HEK293 (cell line): ENCODE measurements around the gene PRMT5.

Source experiments
- CTCF ChIA-PET: fragments of 350-600 bp; formaldehyde crosslinking; extraction: SDS; loops from one replicate; lab custom pipeline; 2021; ENCODE audit warnings: antibody characterized with exemption; lab: Yijun Ruan, JAX
- POLR2A ChIA-PET: fragments of 300-600 bp; formaldehyde crosslinking; extraction: SDS; loops from one replicate; lab custom pipeline; 2020; ENCODE audit warnings: antibody characterized with exemption, inconsistent platforms; lab: Yijun Ruan, JAX
- H3K27ac ChIP-seq: fragments of 200-500 bp; sonication (Bioruptor generic); 2 replicates; pipeline ENCODE4 v1.5.1; 2014; ENCODE audit warnings: low read depth, low read length, control low read depth, inconsistent platforms; ENCODE audit errors: extremely low read depth
- H3K36me3 ChIP-seq, 2 experiments: fragments of 200-500 bp in 1 of 2; sonication (Bioruptor generic) in 1 of 2; 1 replicate in 1 of 2; 2 replicates in 1 of 2; pipeline ENCODE4 v1.5.1; 2014 to 2017; ENCODE audit warnings: inconsistent platforms in 2 of 2, low read length in 2 of 2; ENCODE audit not compliant: control insufficient read depth in 2 of 2, insufficient read depth in 1 of 2
- H3K4me1 ChIP-seq: fragments of 200-500 bp; sonication (Bioruptor generic); 2 replicates; pipeline ENCODE4 v1.5.1; 2014; ENCODE audit warnings: mild to moderate bottlenecking, low read length, inconsistent platforms; ENCODE audit not compliant: control insufficient read depth, insufficient read depth
- H3K4me3 ChIP-seq: 2 replicates; pipeline ENCODE4 v1.5.1; 2011; ENCODE audit warnings: low read depth, mild to moderate bottlenecking, control low read depth, low read length, moderate library complexity
- H3K9me3 ChIP-seq: fragments of 200-500 bp; sonication (Bioruptor generic); 2 replicates; pipeline ENCODE4 v1.5.1; 2014; ENCODE audit warnings: low read depth, low read length, inconsistent platforms; ENCODE audit not compliant: control insufficient read depth, insufficient read depth
- GLIS2 ChIP-seq: fragments of 450-650 bp; formaldehyde crosslinking; IDR thresholded peaks from 2 replicates; pipeline ENCODE4 v1.5.1; 2016; ENCODE audit warnings: missing biosample characterization, missing genetic modification characterization
- HOXA7 ChIP-seq: sonication (generic); formaldehyde crosslinking; IDR thresholded peaks from 2 replicates; pipeline ENCODE4 v1.8.1; 2022; ENCODE audit warnings: missing genetic modification reagents, borderline replicate concordance
- OSR2 ChIP-seq: fragments of 450-650 bp; formaldehyde crosslinking; IDR thresholded peaks from 2 replicates; pipeline ENCODE4 v1.5.1; 2016; ENCODE audit warnings: missing biosample characterization, missing genetic modification characterization
- SP2 ChIP-seq: fragments of 450-650 bp; formaldehyde crosslinking; IDR thresholded peaks from 2 replicates; pipeline ENCODE4 v1.5.1; 2016; ENCODE audit warnings: missing biosample characterization, missing genetic modification characterization
- ZFP3 ChIP-seq: fragments of 450-650 bp; formaldehyde crosslinking; IDR thresholded peaks from 2 replicates; pipeline ENCODE4 v1.5.1; 2016; ENCODE audit warnings: low read depth, missing biosample characterization, missing genetic modification characterization
- ZFP69B ChIP-seq: fragments of 450-650 bp; formaldehyde crosslinking; IDR thresholded peaks from 2 replicates; pipeline ENCODE4 v1.5.1; 2016; ENCODE audit warnings: missing biosample characterization, missing genetic modification characterization
- ZNF121 ChIP-seq: fragments of 450-650 bp; formaldehyde crosslinking; IDR thresholded peaks from 2 replicates; pipeline ENCODE4 v1.5.1; 2016; ENCODE audit warnings: missing biosample characterization, missing genetic modification characterization
- ZNF133 ChIP-seq: fragments of 450-650 bp; formaldehyde crosslinking; IDR thresholded peaks from 2 replicates; pipeline ENCODE4 v1.5.1; 2016; ENCODE audit warnings: missing biosample characterization, missing genetic modification characterization
- ZNF16 ChIP-seq: fragments of 450-650 bp; formaldehyde crosslinking; IDR thresholded peaks from 2 replicates; pipeline ENCODE4 v1.5.1; 2016; ENCODE audit warnings: low read depth, missing biosample characterization, missing genetic modification characterization
- ZNF350 ChIP-seq: fragments of 450-650 bp; formaldehyde crosslinking; IDR thresholded peaks from 2 replicates; pipeline ENCODE4 v1.5.0; 2017; ENCODE audit warnings: missing biosample characterization, mild to moderate bottlenecking, missing genetic modification characterization
- ZNF37A ChIP-seq: fragments of 450-650 bp; IDR thresholded peaks from 2 replicates; pipeline ENCODE4 v1.5.1; 2018; ENCODE audit warnings: missing biosample characterization, missing genetic modification characterization
- ZNF394 ChIP-seq: fragments of 450-650 bp; formaldehyde crosslinking; IDR thresholded peaks from 2 replicates; pipeline ENCODE4 v1.5.1; 2016; ENCODE audit warnings: missing biosample characterization, missing genetic modification characterization, mild to moderate bottlenecking, moderate library complexity, borderline replicate concordance
- ZNF473 ChIP-seq: fragments of 450-650 bp; formaldehyde crosslinking; IDR thresholded peaks from 2 replicates; pipeline ENCODE4 v1.5.1; 2017; ENCODE audit warnings: missing biosample characterization, missing genetic modification characterization
- ZNF585B ChIP-seq: fragments of 450-650 bp; formaldehyde crosslinking; IDR thresholded peaks from 2 replicates; pipeline ENCODE4 v1.5.1; 2016; ENCODE audit warnings: missing biosample characterization, missing genetic modification characterization
- ZNF624 ChIP-seq: fragments of 450-650 bp; formaldehyde crosslinking; IDR thresholded peaks from 2 replicates; pipeline ENCODE4 v1.5.1; 2017; ENCODE audit warnings: missing biosample characterization, missing genetic modification characterization
- ZNF76 ChIP-seq: fragments of 450-650 bp; formaldehyde crosslinking; IDR thresholded peaks from 2 replicates; pipeline ENCODE4; 2016; ENCODE audit warnings: low read depth, missing biosample characterization, missing genetic modification characterization, borderline replicate concordance
- ZXDB ChIP-seq: fragments of 450-650 bp; formaldehyde crosslinking; IDR thresholded peaks from 2 replicates; pipeline ENCODE4 v1.5.1; 2016; ENCODE audit warnings: missing biosample characterization, missing genetic modification characterization
- TF ChIP-seq, protein P1 (sequence below): fragments of 450-650 bp; formaldehyde crosslinking; IDR thresholded peaks from 2 replicates; pipeline ENCODE4 v1.5.1; 2016; ENCODE audit warnings: missing biosample characterization, missing genetic modification characterization
- TF ChIP-seq, protein P2 (sequence below): fragments of 450-650 bp; formaldehyde crosslinking; IDR thresholded peaks from 2 replicates; pipeline ENCODE4 v1.5.1; 2016; ENCODE audit warnings: missing biosample characterization, missing genetic modification characterization
- TF ChIP-seq, protein P3 (sequence below): fragments of 450-650 bp; IDR thresholded peaks from 2 replicates; pipeline ENCODE4 v1.5.1; 2018; ENCODE audit warnings: missing biosample characterization, missing genetic modification characterization
- TF ChIP-seq, protein P4 (sequence below): fragments of 450-650 bp; formaldehyde crosslinking; IDR thresholded peaks from 2 replicates; pipeline ENCODE4 v1.5.1; 2017; ENCODE audit warnings: missing biosample characterization, missing genetic modification characterization
- TF ChIP-seq, protein P5 (sequence below): fragments of 450-650 bp; formaldehyde crosslinking; IDR thresholded peaks from 2 replicates; pipeline ENCODE4 v1.5.1; 2017; ENCODE audit warnings: missing biosample characterization, missing genetic modification characterization
- TF ChIP-seq, protein P6 (sequence below): fragments of 450-650 bp; formaldehyde crosslinking; IDR thresholded peaks from 2 replicates; pipeline ENCODE4 v1.5.1; 2017; ENCODE audit warnings: missing biosample characterization, mild to moderate bottlenecking, missing genetic modification characterization, moderate library complexity

Gene PRMT5

DNA sequence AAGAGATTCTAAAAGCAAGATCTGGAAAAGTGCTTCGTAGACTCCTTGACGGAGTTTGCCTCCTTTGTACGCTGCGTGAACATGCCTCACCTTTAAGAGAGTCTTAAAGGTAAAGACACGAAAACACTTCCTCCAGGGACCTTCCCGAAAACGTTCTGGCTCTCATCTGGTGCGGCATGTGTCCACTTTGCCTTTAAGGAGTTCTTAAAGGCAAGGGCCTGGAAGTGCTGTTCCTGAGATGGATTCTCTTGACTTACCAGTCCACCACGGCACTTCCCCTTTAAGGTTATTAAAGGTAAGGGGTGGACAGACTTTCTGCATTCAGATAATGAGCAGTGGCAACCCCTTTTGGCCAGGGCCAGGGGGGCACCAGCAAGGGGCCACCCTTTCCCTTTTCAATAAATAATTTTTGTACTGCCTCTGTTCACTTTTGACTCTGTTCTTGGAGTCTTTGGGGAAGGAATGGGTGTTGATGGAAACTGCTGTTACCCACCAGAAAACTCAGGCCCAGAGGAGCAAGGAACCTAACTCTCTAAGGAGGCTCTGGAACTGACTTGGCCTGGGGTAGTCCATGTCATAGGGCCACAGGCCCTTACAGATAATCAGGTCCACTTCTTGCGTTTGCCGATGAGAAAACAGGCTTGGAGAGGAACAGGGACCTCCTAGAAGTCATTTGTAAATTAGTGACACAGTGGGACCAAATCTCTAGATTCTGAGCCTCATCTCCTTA lies 41.8 kb downstream of the PRMT5 start (continued):
- TF ChIP-seq, protein P1, sequence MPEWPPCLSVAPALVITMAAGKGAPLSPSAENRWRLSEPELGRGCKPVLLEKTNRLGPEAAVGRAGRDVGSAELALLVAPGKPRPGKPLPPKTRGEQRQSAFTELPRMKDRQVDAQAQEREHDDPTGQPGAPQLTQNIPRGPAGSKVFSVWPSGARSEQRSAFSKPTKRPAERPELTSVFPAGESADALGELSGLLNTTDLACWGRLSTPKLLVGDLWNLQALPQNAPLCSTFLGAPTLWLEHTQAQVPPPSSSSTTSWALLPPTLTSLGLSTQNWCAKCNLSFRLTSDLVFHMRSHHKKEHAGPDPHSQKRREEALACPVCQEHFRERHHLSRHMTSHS (tag by site-specific recombination) = no peak
- TF ChIP-seq ZFP3 (no peak), ZNF624 (no peak), ZNF133 (tag by site-specific recombination) (no peak), SP2 (tag by site-specific recombination) (no peak), ZXDB (tag by site-specific recombination) (peak; percentile 55; the same call in 1 of the 2 replicates)
- TF ChIP-seq, protein P2, sequence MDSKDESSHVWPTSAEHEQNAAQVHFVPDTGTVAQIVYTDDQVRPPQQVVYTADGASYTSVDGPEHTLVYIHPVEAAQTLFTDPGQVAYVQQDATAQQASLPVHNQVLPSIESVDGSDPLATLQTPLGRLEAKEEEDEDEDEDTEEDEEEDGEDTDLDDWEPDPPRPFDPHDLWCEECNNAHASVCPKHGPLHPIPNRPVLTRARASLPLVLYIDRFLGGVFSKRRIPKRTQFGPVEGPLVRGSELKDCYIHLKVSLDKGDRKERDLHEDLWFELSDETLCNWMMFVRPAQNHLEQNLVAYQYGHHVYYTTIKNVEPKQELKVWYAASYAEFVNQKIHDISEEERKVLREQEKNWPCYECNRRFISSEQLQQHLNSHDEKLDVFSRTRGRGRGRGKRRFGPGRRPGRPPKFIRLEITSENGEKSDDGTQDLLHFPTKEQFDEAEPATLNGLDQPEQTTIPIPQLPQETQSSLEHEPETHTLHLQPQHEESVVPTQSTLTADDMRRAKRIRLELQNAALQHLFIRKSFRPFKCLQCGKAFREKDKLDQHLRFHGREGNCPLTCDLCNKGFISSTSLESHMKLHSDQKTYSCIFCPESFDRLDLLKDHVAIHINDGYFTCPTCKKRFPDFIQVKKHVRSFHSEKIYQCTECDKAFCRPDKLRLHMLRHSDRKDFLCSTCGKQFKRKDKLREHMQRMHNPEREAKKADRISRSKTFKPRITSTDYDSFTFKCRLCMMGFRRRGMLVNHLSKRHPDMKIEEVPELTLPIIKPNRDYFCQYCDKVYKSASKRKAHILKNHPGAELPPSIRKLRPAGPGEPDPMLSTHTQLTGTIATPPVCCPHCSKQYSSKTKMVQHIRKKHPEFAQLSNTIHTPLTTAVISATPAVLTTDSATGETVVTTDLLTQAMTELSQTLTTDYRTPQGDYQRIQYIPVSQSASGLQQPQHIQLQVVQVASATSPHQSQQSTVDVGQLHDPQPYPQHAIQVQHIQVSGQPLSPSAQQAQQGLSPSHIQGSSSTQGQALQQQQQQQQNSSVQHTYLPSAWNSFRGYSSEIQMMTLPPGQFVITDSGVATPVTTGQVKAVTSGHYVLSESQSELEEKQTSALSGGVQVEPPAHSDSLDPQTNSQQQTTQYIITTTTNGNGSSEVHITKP = 0 out of 2 replicates have a peak, but pooled peaks have one; percentile 37
- TF ChIP-seq, all 188 proteins: peak for 10

DNA sequence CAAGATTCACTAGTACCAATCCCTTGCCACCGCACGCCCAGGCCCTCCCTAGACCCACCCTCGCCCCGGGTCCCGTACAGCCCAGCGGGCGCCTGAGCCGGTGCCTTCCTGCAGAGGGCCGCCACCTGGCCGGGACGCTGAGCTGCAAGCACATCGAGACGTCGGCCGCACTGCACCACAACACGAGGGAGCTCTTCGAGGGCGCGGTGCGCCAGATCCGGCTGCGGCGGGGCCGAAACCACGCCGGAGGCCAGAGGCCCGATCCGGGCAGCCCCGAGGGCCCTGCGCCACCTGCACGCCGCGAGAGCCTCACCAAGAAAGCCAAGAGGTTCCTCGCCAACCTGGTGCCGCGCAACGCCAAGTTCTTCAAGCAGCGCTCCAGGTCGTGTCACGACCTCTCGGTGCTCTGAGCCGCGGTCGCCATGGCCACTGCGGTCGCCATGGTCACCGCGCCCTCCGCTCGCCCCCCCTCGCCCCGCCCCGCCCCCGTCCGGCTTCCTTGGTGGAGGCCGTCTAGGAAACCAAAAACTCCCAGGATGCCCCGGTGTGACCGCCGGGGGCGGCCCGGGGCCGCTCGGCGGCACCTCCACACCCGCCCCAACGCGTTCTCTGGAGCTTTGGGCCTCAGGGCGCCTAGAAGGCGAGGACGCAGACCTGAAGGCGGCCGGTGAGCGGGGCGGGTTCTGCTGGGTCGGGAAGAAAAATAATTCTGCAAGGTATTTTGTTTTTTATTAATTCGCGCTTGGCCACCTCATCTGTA lies 42.5 kb downstream of the PRMT5 start:
- peak overlapping the region; percentile 78 for H3K27ac ChIP-seq
- H3K4me3 ChIP-seq = peak overlapping the region; percentile 55
- no peaks in the 10 kb centered on the region for H3K9me3 ChIP-seq
- H3K36me3 ChIP-seq = no peaks in the 10 kb centered on the region
- CTCF ChIA-PET = interaction anchor here (0.6 to 7.8 kb wide), 6 partner anchors 9 to 182 kb away, joined by 3 to 43 read pairs (median 4); no protein-coding TSS in a partner anchor
- peaks cover 6% of the 10 kb centered on the region for H3K4me1 ChIP-seq
- POLR2A ChIA-PET = interaction anchor here (0.6 to 1.3 kb wide), 3 partner anchors 15 to 1450 kb away, joined by 3 to 5 read pairs (median 3); partner anchors contain the start of genes HAUS4 and LRP10
- TF ChIP-seq OSR2 (tag by site-specific recombination) = no peak
- TF ChIP-seq GLIS2 (tag by site-specific recombination) = peak; percentile 39
- TF ChIP-seq ZNF37A (tag by site-specific recombination) = no peak
- TF ChIP-seq, protein P3, sequence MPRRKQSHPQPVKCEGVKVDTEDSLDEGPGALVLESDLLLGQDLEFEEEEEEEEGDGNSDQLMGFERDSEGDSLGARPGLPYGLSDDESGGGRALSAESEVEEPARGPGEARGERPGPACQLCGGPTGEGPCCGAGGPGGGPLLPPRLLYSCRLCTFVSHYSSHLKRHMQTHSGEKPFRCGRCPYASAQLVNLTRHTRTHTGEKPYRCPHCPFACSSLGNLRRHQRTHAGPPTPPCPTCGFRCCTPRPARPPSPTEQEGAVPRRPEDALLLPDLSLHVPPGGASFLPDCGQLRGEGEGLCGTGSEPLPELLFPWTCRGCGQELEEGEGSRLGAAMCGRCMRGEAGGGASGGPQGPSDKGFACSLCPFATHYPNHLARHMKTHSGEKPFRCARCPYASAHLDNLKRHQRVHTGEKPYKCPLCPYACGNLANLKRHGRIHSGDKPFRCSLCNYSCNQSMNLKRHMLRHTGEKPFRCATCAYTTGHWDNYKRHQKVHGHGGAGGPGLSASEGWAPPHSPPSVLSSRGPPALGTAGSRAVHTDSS (tag by site-specific recombination) = no peak
- no peak for TF ChIP-seq ZNF350 (tag by site-specific recombination)
- peak; percentile 67; the same call in 1 of the 2 replicates for TF ChIP-seq ZNF76 (tag by site-specific recombination)
- TF ChIP-seq ZNF394 (tag by site-specific recombination) = 0 out of 2 replicates have a peak, but pooled peaks have one; percentile 43
- no peak for TF ChIP-seq HOXA7 (CRISPR knock-in tag)
- TF ChIP-seq, protein P4, sequence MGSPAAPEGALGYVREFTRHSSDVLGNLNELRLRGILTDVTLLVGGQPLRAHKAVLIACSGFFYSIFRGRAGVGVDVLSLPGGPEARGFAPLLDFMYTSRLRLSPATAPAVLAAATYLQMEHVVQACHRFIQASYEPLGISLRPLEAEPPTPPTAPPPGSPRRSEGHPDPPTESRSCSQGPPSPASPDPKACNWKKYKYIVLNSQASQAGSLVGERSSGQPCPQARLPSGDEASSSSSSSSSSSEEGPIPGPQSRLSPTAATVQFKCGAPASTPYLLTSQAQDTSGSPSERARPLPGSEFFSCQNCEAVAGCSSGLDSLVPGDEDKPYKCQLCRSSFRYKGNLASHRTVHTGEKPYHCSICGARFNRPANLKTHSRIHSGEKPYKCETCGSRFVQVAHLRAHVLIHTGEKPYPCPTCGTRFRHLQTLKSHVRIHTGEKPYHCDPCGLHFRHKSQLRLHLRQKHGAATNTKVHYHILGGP (tag by site-specific recombination) = peak; percentile 60
- TF ChIP-seq ZFP69B = no peak
- TF ChIP-seq, protein P5, sequence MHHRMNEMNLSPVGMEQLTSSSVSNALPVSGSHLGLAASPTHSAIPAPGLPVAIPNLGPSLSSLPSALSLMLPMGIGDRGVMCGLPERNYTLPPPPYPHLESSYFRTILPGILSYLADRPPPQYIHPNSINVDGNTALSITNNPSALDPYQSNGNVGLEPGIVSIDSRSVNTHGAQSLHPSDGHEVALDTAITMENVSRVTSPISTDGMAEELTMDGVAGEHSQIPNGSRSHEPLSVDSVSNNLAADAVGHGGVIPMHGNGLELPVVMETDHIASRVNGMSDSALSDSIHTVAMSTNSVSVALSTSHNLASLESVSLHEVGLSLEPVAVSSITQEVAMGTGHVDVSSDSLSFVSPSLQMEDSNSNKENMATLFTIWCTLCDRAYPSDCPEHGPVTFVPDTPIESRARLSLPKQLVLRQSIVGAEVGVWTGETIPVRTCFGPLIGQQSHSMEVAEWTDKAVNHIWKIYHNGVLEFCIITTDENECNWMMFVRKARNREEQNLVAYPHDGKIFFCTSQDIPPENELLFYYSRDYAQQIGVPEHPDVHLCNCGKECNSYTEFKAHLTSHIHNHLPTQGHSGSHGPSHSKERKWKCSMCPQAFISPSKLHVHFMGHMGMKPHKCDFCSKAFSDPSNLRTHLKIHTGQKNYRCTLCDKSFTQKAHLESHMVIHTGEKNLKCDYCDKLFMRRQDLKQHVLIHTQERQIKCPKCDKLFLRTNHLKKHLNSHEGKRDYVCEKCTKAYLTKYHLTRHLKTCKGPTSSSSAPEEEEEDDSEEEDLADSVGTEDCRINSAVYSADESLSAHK = no peak
- no peak for TF ChIP-seq ZNF585B (tag by site-specific recombination)
- TF ChIP-seq, protein P6, sequence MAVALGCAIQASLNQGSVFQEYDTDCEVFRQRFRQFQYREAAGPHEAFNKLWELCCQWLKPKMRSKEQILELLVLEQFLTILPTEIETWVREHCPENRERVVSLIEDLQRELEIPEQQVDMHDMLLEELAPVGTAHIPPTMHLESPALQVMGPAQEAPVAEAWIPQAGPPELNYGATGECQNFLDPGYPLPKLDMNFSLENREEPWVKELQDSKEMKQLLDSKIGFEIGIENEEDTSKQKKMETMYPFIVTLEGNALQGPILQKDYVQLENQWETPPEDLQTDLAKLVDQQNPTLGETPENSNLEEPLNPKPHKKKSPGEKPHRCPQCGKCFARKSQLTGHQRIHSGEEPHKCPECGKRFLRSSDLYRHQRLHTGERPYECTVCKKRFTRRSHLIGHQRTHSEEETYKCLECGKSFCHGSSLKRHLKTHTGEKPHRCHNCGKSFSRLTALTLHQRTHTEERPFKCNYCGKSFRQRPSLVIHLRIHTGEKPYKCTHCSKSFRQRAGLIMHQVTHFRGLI = 0 out of 2 replicates have a peak, but pooled peaks have one; percentile 7
- TF ChIP-seq ZNF16 = no peak
- no peak for TF ChIP-seq ZNF121 (tag by site-specific recombination)
- TF ChIP-seq ZNF473 (tag by site-specific recombination) = no peak
